ENCODE measurements around the gene TM4SF20.

GRCh38 chr2:227388537-227389011, 9.5 kb upstream of the TM4SF20 start:
- TF ChIP-seq CTCF (IDR thresholded peaks at IDR 0.05) (no peak), POLR2A (IDR thresholded peaks at IDR 0.05) (no peak)
